COR-L47 (cell line): ENCODE measurements around the gene FOXA3.
"Not testable (repeated sequence)": the region's sequence is repeated elsewhere in the genome, so short reads cannot be mapped to it uniquely, and the experiment has no call there.

ENCODE experiments used
- DNase-seq: peaks from one replicate; lab custom pipeline; 2025; lab: John Stamatoyannopoulos, UW

Gene FOXA3

DNA sequence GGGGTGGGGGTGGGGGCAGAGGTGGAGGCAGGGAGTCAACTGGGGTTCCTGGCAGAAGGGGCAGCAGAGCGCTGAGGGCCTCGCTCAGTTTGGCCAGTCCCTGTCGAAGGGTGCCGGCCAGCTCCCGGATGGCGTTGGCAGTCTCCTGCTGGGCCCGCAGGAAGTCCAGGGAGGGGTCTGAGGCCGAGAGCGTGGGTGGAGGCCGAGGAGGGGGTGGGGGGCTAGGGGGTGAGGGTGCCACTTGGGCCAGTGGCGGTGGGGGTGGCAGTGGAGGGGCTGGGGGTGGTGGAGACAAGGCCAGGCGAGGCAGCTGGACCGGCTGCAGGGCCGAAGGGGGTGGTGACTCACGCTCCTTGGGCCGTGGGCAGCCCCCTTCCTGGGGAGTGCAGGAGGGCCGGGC lies 26.8 kb downstream of the FOXA3 start:
- no peak for DNase-seq

DNA sequence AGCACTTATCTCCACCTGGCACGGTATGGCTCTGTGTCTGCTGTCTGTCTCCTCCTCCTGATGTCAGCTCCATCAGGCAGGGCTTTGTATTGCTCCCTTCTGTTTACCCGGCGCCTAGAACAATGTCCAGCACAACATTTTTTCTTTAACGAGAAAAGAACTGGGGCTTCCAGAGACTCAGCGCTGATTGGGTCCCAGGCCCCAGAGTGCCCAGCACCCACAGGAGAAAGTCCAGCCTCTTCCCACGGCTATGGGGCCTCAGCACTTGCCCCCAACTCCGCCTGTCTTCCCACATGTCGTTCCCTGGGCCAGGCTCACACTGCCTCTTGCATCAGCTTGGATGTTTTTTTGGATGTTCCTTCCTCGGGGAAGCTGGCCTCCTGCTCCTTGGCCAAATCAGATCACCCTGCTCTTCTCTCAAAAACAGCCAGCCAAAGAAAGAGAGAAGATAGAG lies 31.4 kb downstream of the FOXA3 start:
- DNase-seq: no peak

DNA sequence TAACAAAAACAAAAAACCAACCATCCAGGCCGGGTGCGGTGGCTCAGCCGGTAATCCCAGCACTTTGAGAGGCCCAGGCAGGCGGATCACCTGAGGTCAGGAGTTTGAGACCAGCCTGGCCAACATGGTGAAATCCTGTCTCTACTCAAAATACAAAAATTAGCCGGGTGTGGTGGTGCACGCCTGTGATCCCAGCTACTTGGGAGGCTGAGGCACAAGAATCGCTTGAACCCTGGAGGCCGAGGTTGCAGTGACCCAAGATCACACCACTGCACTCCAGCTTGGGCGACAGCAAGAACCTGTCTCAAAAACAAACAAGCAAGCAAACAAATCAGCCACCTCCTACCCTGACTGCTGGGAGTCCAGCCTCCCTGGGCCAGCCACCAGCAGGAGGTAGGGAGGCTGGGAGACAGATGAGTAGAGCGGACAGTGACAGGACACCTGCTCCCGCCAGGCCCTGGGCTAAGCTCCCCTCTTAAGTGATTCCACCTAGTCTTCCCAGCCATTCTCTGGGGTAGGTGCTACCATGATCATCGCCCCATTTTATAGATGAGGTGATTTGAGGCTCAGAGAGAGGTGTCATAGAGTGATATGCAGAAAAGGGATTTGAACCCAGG lies 32.0 kb downstream of the FOXA3 start:
- DNase-seq: not testable (repeated sequence)

DNA sequence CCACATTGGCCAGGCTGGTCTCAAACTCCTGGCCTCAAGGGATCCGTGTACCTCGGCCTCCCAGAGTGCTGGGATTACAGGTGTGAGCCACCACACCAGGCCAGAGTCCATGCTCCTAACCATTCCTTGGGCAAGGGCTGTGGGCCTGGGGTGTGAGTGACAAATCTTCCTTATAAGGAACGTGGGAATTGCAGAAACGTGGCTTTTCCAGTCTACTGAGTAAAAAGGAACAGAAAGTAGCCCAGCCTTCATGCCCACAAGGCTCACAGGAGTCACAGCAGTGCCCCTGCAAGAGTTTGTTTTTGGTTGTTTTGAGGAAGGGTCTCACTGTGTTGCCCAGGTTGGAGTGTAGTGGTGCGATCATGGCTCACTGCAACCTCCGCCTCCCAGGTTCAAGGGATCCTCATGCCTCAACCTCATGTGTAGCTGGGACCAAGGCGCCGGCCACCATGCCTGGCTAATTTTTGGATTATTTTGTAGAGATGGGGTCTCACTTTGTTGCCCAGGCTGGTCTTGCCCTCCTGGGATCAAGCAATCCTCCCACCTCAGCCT lies 33.2 kb downstream of the FOXA3 start:
- DNase-seq: no peak

DNA sequence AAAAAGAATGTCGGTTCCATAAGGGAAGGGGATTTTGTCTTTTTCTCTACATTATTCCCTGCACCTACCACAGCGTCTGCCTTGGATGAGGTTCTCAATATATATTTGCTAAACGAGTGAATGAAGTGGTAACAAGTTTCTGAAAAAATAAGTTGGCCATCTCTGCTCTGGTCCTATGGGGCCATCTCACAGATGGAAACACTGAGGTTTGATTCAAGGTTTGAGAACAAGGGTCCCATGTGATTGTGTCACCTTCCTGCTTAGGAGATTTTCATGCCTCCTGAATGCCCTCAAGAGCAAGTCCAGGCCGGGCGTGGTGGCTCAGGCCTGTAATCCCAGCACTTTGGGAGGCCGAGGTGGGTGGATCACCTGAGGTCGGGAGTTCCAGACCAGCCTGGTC lies 35.1 kb downstream of the FOXA3 start:
- no peak for DNase-seq

DNA sequence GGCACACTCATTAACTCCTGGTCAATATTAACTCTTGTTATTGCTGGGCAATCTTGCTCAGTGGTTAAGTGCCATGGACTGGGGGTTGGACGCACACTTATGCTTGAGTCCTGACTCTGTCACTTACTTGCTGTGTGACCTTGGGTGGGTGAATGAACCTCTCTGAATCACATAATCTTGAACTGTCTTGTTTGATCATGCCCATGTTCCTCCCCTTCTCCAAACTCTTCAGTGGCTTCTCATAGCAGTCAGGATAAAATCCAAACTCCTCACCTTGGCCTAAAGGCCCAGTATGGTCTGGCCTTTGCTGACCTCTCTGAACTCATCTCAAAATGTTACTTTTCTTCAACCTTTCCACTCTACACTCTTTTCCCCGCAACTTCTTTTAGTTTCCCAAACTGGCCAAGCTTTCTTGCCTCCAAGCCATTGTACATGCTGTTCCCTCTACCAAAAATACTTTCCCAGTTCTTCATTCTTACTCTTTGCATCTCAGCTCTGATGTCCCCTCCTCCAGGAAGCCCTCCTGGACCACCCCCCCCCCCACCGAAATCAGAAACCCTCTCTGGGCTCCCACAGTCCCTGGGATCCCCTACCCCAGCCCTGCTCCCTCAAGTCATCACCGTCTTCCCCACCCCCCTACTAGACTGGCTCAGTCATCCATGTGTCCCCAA lies 35.9 kb downstream of the FOXA3 start:
- DNase-seq: no peak

DNA sequence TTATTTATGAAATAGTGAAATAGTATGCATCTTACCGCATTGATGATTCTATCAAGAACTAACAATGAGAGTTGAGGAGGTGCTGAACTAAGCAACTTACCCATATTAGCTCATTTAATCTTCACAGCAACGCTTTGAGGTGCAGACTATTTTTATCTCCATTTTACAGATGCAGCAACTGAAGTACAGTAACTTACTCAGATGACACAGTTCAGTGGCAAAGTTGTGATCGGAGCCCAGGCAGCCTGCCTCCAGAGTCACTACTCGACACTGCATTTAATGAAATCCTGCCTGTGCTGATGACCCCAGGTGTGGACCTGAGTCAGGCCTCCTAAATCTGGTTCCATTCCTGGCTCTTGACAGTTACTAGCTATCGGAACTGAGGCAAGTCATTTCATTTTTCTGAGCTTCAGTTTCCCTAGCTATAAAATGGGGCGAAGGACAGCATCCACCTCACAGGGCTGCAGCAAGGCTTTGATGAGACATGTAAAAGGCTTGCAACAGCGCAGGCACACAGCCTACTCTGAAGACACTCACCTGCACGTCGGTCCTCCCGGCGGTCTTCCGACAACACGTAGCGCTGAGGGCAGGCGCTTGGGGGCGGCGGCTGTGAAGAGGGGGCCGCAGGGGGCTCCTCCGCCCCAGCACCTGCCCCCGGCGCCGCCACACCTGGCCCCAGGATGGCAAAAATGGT lies 36.8 kb downstream of the FOXA3 start:
- DNase-seq: no peak

DNA sequence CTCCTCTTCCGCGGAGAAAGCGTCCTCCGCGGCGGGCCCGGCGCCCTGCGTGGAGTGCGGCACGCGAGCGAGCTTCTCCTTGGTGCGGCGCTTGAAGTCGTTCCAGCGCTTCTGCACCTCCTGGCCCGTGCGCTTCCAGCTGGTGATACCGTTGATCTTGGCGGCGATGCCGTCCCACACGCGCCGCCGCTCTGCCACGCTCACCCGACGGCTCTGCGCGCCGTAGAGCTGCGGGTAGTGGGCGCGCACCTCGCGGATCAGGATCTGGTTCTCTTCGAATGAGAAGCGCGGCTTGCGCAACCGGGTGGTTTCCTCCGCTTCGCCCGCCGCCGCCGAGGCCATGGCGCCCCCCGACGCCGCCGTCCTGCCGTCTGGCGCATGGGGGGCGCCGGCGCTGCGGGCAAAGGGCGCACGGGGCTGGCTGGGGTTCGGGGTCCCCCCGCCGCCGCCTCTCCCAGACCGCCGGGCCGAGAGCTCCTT lies 37.3 kb downstream of the FOXA3 start:
- DNase-seq: peak; percentile 17

DNA sequence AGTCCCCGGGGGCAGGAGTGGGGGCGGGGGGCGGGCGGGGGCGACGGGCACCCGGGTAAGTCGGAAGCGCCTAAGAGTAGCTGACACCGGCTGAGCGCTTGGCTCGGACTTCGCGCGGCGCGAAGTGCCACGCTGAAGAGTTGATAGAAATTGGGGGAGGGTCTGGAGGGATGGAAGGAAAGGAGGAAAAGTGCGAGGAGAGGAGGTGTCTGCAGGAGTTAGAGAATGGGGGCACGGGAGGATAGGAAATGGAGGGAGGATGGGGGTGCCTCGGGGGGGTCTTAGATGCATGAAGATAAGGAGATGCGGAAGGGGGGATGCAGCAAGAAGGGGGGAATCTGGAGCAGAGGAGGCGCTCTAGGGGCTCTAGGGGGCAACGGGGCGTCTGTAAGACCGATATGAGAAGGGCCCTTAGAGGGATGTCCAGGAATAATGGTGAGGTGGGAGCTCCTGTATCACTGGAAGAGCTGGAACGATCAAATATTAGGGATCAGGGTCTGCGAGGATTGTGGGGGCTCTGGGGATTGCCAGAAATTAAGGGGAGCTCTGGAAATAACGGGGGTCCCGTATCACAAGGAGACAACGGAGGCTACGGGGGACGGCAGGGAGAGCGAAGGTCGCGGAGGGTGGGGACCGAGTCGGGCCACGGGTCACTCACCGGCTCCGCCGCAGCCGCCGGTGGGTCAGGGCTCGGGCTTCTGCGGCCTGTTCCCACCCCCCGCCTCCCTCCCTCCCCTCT lies 38.0 kb downstream of the FOXA3 start, which contains the start of gene MYPOP:
TSS of gene MYPOP (minus strand) at position 702 of the 739 bp plus-strand sequence. CDS start 840 bp downstream, outside the sequence.
- no peak for DNase-seq

DNA sequence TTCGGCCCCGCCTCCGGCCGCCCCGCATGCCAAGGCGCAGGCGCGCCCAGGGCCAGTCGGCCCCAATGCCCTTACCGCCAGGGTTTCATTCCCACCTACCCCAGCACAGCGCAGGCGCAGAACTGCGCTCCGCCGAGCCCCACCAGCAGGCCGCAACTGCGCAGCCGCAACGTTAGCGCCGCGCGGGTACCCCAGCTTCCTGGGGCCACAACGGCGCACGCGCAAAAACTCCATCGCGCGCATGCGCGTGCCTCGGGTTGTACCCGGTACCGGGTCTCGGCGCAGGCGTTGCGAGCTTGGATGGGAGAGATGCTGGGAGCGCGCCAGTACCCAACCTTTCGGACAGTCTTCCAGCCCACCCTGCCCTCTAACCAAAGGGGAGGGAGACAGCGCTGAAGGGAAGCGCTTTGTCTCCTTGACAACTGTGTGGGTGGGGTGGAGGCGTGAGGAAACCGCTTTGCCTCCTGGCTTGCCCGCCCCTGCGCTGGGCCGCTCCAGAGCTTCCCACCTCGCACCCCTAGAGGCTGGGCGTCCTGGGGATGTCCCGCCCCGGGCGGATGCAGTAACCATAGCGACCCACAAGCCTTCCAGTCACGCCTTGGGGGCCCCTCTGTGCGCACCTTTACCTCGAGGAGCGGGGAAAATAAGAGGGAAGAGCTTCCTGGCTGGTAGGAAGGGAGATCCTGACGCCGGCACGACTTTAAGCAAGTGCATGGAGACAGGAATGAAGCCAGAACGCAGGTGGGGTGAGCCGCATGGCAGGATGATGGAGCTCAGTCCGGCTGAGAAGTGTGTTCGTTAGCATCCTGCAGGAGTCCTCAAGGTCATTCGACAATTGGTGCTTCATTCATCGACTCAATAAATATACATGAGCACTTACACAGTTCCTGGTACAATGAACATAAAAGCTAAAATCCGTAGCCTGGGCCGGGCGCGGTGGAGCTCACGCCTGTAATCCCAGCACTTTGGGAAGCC lies 38.8 kb downstream of the FOXA3 start:
- peak; percentile 96 for DNase-seq

DNA sequence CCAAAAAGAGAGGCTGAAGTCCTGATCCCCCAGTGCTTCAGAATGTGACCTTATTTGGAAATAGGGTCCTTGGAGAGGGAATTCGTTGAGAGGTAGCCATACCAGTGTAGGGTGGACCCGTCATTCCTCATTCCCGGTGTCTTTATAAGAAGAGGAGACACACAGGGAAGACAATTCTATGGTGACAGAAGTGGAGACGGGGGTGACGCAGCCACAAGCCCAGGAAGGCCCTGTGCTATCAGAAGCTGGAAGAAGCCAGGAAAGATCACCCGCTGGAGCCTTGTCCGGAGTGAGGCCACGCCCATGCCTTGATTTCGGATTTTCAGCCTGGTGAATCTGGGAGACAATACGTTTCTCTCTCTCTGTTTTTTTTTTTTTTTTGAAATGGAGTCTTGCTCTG lies 40.9 kb downstream of the FOXA3 start:
- no peak for DNase-seq

DNA sequence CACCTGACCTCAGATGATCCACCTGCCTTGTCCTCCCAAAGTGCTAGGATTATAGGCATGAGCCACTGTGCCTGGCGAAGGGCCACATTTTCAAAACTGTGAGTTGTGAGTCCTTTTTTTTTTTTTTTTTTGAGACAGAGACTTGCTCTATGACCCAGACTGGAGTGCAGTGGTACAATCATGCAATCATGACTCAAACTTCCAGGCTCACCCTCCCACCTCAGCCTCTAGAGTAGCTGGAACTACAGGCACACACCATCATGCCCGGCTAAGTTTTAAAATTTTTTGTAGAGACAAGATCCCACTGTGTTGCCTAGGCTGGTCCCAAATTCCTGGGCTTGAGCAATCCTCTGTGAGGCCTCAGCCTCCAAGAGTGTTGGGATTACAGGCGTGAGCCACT lies 42.1 kb downstream of the FOXA3 start:
- DNase-seq: no peak

DNA sequence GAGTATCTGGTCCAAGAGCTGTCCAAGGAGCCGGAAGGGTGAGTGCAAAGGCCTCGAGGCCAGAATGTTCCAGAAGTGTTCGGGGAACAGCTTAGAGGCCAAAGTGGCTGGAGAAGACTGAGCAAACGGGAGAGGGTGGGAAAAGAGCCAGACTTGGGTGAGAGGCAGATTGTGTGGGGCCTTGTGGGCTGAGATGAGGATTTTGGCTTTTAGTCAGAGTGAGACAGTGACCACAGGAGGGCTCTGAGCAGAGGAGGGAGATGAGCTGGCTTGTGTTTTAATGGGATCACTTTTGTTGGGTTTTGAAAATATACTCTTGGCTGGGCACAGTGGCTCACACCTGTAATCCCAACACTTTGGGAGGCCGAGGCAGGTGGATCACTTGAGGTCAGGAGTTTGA lies 44.8 kb downstream of the FOXA3 start:
- no peak for DNase-seq

DNA sequence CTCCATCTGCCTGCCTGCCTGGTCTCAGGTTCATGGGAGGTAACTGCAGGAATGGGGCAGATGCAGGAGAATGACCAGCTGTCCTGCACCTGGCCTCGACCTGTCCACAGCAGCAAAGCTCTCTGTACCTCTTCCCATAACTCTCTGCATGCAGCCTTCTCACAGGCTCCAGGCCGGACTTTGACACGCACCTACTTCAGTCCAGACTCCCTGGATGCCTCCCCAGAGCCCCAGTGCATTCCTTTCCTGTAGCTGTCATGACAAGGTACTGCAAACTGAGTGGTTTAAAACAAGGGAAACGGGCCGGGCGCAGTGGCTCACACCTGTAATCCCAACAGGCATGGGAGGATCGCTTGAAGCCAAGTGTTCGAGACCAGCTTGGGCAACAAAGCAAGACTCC lies 47.2 kb downstream of the FOXA3 start:
- DNase-seq: no peak

DNA sequence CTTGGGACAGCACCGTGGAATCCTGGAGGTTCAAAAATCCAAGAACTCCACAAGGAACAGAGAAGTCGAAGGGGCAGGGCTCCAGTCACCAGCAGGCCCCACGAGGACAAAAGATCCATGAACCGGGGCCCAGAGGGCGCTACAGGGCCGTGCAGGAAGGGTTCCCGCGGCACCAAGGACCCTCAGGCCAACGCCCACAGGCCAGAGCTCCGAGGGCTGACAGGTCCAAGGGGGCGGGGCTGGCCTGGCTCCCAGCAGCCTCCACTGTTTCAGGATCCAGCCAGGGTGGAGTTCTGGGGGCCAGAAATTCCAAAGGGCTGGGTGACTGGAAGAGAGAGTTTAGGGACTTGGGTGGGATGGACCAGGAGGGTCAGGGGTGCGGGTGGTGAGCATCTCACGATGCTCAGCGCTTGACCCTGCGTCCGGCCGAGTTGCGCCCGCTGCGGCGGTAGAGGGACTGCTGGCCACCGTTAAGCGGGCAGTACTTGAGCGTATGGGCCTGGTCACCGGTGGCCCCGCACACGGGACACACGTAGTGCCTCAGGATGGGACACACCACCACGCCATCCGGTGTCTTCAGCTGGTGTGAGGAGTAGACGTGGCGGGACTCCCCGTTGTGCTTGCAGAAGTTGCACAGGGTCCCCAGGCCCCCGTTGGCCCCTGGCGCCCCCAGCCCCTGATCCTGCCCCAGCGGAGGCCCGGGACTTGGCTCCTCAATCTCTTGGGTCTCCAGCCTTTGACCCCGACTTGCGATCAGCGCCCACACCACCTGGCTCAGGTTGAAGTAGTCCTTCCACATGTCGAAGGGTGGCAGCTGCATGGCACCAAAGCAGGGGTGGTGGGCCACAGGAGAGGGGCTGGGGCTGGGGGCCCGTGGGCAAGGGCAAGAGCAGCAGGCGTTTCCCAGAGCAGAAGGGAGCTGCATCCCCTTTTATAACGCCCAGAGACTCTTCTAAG lies 50.0 kb downstream of the FOXA3 start, which contains the start of gene NANOS2:
TSS of gene NANOS2 (minus strand) at position 905 of the 957 bp plus-strand sequence. CDS start at position 820, 85 bp downstream.
- DNase-seq: no peak

DNA sequence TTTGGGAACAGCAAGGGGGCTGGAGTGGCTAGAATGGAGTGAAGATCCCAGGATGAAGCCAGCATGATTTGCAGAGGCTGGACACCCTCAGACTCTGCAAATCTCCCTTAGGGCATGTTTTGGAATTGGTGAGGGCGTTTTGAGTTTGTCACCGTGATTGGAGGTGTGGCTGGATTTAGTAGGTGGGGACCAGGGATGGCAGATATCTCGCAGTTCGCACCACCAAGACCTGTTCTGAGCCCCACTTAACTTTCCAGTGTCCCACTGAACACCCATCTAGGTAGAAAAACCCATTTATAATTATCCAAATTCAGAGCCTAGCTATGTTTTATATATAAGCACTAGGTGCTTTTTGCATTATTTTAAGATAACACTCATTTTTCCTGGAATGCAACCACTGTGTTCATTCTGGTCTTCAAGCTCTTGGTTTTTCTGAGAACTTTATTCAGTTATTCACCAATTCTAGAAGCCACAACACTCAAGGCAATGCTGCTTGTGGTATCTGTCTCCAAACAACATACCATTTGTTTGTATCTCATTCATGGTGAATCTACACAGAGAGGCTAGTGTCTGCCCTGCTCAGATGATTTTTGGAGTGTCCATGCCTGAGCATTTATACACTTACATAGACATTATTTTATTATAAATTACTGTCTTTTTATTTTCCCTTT lies 53.4 kb downstream of the FOXA3 start:
- DNase-seq: no peak

DNA sequence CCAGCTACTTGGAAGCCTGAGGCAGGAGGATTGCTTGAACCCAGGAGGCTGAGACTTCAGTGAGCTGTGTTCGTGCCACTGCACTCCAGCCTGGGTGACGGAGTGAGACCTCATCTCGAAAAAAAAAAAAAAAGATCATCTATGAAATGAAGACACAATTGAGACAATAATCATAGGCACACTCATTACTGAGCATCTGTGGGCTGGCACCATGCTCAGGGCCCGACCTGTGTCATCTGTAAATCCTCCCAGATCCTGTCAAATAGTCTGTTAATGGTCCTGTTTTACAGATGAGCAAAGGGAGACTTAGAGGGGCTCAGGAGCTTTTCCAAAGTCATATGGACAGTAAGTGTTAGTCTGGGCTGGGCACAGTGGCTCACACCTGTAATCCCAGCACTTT lies 54.6 kb downstream of the FOXA3 start:
- DNase-seq: no peak

DNA sequence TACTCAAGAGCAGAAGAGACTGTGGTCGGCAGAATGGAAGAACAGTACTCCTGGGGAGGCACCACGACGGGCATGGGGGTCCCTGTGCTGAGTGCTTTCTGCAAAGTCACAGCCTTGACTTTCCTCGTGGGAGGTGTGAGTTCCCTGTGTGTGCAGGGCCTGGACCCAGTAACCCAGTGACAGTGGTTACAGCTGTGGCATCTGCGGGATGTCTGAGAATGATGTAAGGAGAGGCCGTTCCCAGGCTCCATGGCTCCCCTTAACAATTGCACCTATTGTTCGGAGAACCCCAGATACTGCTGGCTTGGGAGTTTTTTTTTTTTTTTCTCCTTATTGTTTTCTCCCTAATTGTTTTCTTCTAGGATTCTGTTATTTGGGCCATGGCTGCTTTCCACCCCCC lies 55.6 kb downstream of the FOXA3 start:
- DNase-seq: no peak

DNA sequence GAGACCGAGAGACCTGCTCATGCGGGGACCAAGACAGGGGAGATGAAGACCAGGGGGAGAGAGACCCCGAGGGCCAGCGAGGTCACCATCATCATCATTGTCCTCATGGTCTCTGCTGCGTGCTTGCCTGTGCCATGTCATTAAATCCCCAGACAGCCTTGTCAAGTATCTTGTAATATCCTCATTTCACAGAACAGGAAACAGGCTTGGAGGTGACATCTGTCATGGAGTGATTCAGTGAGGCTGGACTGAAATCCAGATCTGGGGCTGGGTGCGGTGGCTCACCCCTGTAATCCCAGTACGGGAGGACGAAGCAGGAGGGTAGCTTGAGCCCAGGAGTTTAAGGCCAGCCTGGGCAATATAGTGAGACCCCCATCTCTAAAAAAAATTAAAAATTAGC lies 56.3 kb downstream of the FOXA3 start:
- no peak for DNase-seq
